GM18505 (cell line): ENCODE measurements around the gene DBN1.

Experiments
- ATAC-seq: cut with Tn5 transposase; IDR thresholded peaks from one replicate; pipeline ENCODE4 v1.9.1; 2021; ENCODE audit not compliant: unreplicated experiment
- POLR2A ChIP-seq: IDR thresholded peaks from 4 replicates; pipeline ENCODE4 v1.6.1; 2011; ENCODE audit warnings: borderline replicate concordance; ENCODE audit not compliant: insufficient read depth, insufficient read length; ENCODE audit errors: extremely low read depth

The DBN1 gene

GRCh38 chr5:177457852-177458681 is 15.4 kb downstream of the DBN1 start:
- no peak for ATAC-seq
- TF ChIP-seq POLR2A, result no peak

- TF ChIP-seq POLR2A, result no peak
Measured at GRCh38 chr5:177456976-177457851, 16.2 kb downstream of the DBN1 start.

GRCh38 chr5:177456591-177456964 is 16.9 kb downstream of the DBN1 start:
- ATAC-seq, result no peak
- no peak for TF ChIP-seq POLR2A

More at GRCh38 chr5:177456976-177457851, 16.2 kb downstream of the DBN1 start:
- peak; percentile 25 for ATAC-seq

- no peak for TF ChIP-seq POLR2A
- peak; percentile 9 for ATAC-seq
Measured at GRCh38 chr5:177455661-177456590, 17.5 kb downstream of the DBN1 start.

GRCh38 chr5:177455036-177455660 is 18.3 kb downstream of the DBN1 start:
- ATAC-seq, result peak; percentile 49
- TF ChIP-seq POLR2A, result no peak

- ATAC-seq, result peak; percentile 58
- TF ChIP-seq POLR2A, result peak; percentile 39
Measured at GRCh38 chr5:177454397-177455035, 18.9 kb downstream of the DBN1 start.

- ATAC-seq, result peak; percentile 6
- no peak for TF ChIP-seq POLR2A
Measured at GRCh38 chr5:177453852-177454396, 19.5 kb downstream of the DBN1 start.

- no peak for ATAC-seq
- TF ChIP-seq POLR2A, result no peak
Measured at GRCh38 chr5:177452688-177453638, 20.5 kb downstream of the DBN1 start.

GRCh38 chr5:177450667-177451424 is 22.6 kb downstream of the DBN1 start:
- ATAC-seq, result no peak
- no peak for TF ChIP-seq POLR2A
